ENCODE data around the gene H3-3A. TPM values are rescaled to one million over a fixed set of nuclear protein-coding genes. Genes with fewer than 3 reads are reported as not detected.

H3-3A gene
- total RNA-seq, 1 experiment from 2014 or later = 1,129 TPM

- no peak overlapping the region for H2AK5ac ChIP-seq (ENCODE audit: insufficient read length, low read length)
- WGBS (ENCODE audit: extremely low coverage, insufficient read length, low lambda C conversion rate) = no CpG with 5 or more reads among the region's 1 CpG
- H3K4ac ChIP-seq (ENCODE audit: low read depth, low read length) = no peak overlapping the region
- H4K8ac ChIP-seq (replicated peaks; ENCODE audit: insufficient read length, low read depth, low read length) = no peak overlapping the region
- TF ChIP-seq, protein P1, sequence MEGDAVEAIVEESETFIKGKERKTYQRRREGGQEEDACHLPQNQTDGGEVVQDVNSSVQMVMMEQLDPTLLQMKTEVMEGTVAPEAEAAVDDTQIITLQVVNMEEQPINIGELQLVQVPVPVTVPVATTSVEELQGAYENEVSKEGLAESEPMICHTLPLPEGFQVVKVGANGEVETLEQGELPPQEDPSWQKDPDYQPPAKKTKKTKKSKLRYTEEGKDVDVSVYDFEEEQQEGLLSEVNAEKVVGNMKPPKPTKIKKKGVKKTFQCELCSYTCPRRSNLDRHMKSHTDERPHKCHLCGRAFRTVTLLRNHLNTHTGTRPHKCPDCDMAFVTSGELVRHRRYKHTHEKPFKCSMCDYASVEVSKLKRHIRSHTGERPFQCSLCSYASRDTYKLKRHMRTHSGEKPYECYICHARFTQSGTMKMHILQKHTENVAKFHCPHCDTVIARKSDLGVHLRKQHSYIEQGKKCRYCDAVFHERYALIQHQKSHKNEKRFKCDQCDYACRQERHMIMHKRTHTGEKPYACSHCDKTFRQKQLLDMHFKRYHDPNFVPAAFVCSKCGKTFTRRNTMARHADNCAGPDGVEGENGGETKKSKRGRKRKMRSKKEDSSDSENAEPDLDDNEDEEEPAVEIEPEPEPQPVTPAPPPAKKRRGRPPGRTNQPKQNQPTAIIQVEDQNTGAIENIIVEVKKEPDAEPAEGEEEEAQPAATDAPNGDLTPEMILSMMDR (conservative IDR thresholded peaks at IDR 0.05) = no peak
- H4K5ac ChIP-seq (ENCODE audit: insufficient read length, low read depth, low read length) = no peak overlapping the region
- H3K56ac ChIP-seq (ENCODE audit: insufficient read length, low read depth, low read length) = no peak overlapping the region
- Mint-ChIP-seq H3K4me1 (peaks cover 11 to 19% of the 10 kb centered on the region in 2 experiments), H3K4me3 (no peak overlapping the region), H3K36me3 (ENCODE audit: insufficient read depth in 1 of 3, low read depth in 3 of 3) (no peaks in the 10 kb centered on the region; a peak in 1 of 7 replicates), H3K27ac (no peak overlapping the region), H3K27me3 (ENCODE audit: low read depth) (peaks cover 9% of the 10 kb centered on the region), H3K9me3 (peaks cover 0 to 4% of the 10 kb centered on the region in 2 experiments; a peak in 2 of 5 replicates)
- H3K18ac ChIP-seq (ENCODE audit: insufficient read length, low read depth, low read length) = no peak overlapping the region
- H3K23me2 ChIP-seq (ENCODE audit: insufficient read length, low read depth, low read length, poor library complexity, severe bottlenecking) = no peaks in the 10 kb centered on the region
- H3K9me3 ChIP-seq (ENCODE audit: control insufficient read depth, low read depth, low read length) = no peaks in the 10 kb centered on the region
- H3K4me2 ChIP-seq (ENCODE audit: insufficient read depth, insufficient read length, low read length) = no peak overlapping the region
- no peak overlapping the region for H3T11ph ChIP-seq (ENCODE audit: low read length)
- H2BK12ac ChIP-seq (ENCODE audit: insufficient read length, low read depth, low read length) = no peak overlapping the region
- H3K14ac ChIP-seq (ENCODE audit: insufficient read depth, low read length) = no peak overlapping the region
- no peak overlapping the region for H3K27ac ChIP-seq (ENCODE audit: insufficient read length, low read depth, low read length)
- H3K79me1 ChIP-seq (ENCODE audit: insufficient read depth, low read depth, low read length, poor library complexity, severe bottlenecking) = no peaks in the 10 kb centered on the region
- no peak overlapping the region for H3K23ac ChIP-seq (ENCODE audit: insufficient read length, low read depth, low read length)
- H3K9ac ChIP-seq (ENCODE audit: extremely low read depth, insufficient read length, low read length) = no peak overlapping the region
- H4K91ac ChIP-seq (ENCODE audit: insufficient read length, low read depth, low read length) = no peak overlapping the region
- H4K20me1 ChIP-seq (ENCODE audit: control insufficient read depth, insufficient read depth, insufficient read length) = no peaks in the 10 kb centered on the region
- no peak overlapping the region for H2AFZ ChIP-seq (ENCODE audit: low read length)
- no peak overlapping the region for H2BK15ac ChIP-seq (ENCODE audit: low read depth, low read length)
- H3K79me2 ChIP-seq (ENCODE audit: insufficient read depth, low read length) = no peaks in the 10 kb centered on the region
- no peak overlapping the region for H2BK5ac ChIP-seq (ENCODE audit: insufficient read length, low read length)
- no peak overlapping the region for H2BK20ac ChIP-seq (ENCODE audit: low read depth, low read length, poor library complexity, severe bottlenecking)
- H3K4me1 ChIP-seq (ENCODE audit: insufficient read depth, low read length) = no peaks in the 10 kb centered on the region
- H3K27me3 ChIP-seq (ENCODE audit: insufficient read depth, low read length) = no peaks in the 10 kb centered on the region
- DNase-seq = no peak
- H2BK120ac ChIP-seq (ENCODE audit: low read depth, low read length, poor library complexity, severe bottlenecking) = no peak overlapping the region
Measured at GRCh38 chr1:226094451-226094850, 31.9 kb downstream of the H3-3A start.
